HepG2 (cell line): ENCODE measurements around the gene NDUFB10. TPM values are rescaled to one million over a fixed set of nuclear protein-coding genes. Genes with fewer than 3 reads are reported as not detected.

Experiments used
- ATAC-seq: fragments of 200-7000 bp; cut with Tn5 transposase; 3 replicates; pipeline ENCODE4 v1.9.1; 2020; ENCODE audit warnings: mild to moderate bottlenecking, moderate library complexity
- BruUV-seq: library from RNA; stranded (reverse); fragments of 400-500 nt; replicated peaks from 2 replicates; lab custom pipeline; 2021; lab: Mats Ljungman, UMichigan
- CTCF ChIA-PET: fragments of 300-600 bp; formaldehyde crosslinking; extraction: SDS; loops from one replicate; lab custom pipeline; 2021; ENCODE audit warnings: low total read pairs, inconsistent platforms, low intra/inter-chr PET ratio; lab: Yijun Ruan, JAX
- POLR2A ChIA-PET: fragments of 350-600 bp; sonication (Branson Sonifier 250); formaldehyde crosslinking; loops from one replicate; lab custom pipeline; 2020; ENCODE audit warnings: antibody characterized with exemption, inconsistent platforms; lab: Yijun Ruan, JAX
- DNase-seq: peaks from one replicate; pipeline ENCODE4 v3.0.0-alpha.2; 2015; ENCODE audit warnings: low spot score
- FAIRE-seq: peaks from 3 replicates; lab custom pipeline; 2011; peaks lifted over from hg19 to GRCh38; lab: Jason Lieb, UNC
- H2AFZ ChIP-seq: one replicate; pipeline ENCODE4 v1.6.1; 2011; ENCODE audit warnings: low read length, inconsistent platforms
- H3K27ac ChIP-seq: fragments of 300-600 bp; 3 replicates; pipeline ENCODE4 v1.8.0; 2011; ENCODE audit warnings: mixed run types, mild to moderate bottlenecking, mixed read lengths, low read length, inconsistent platforms; ENCODE audit not compliant: insufficient read depth; ENCODE audit errors: extremely low read length
- H3K27me3 ChIP-seq, 2 experiments: fragments of 200-600 bp in 1 of 2; 2 replicates in 1 of 2; 3 replicates in 1 of 2; pipeline versions ENCODE4 v1.6.0 to v1.8.0; 2011; ENCODE audit warnings: low read length in 2 of 2, mild to moderate bottlenecking in 2 of 2, moderate library complexity in 2 of 2, inconsistent platforms in 1 of 2; ENCODE audit not compliant: insufficient read depth in 2 of 2, control insufficient read depth in 1 of 2
- H3K36me3 ChIP-seq, 2 experiments: fragments of 200-600 bp in 1 of 2; replicated peaks in 1 of 2; 2 replicates in 1 of 2; 3 replicates in 1 of 2; pipeline versions ENCODE4 v1.5.1 to v1.8.0; 2011; ENCODE audit warnings: low read length in 2 of 2, inconsistent platforms in 1 of 2; ENCODE audit not compliant: insufficient read depth in 2 of 2, control insufficient read depth in 1 of 2
- H3K4me1 ChIP-seq: 2 replicates; pipeline ENCODE4 v1.5.1; 2012; ENCODE audit warnings: low read length, inconsistent platforms; ENCODE audit not compliant: insufficient read depth
- H3K4me2 ChIP-seq: 2 replicates; pipeline ENCODE4 v1.6.0; 2011; ENCODE audit warnings: low read depth, low read length, inconsistent platforms
- H3K4me3 ChIP-seq, 3 experiments: fragments of 200-600 bp in 1 of 3; sonication (generic), shearing (Covaris generic) in 1 of 3; replicated peaks in 1 of 3; 2 replicates each; pipeline ENCODE4 v1.5.1; 2011 to 2016; ENCODE audit warnings: low read length in 3 of 3, inconsistent platforms in 2 of 3, low read depth in 2 of 3, mild to moderate bottlenecking in 2 of 3, control low read depth in 1 of 3, mixed read lengths in 1 of 3; ENCODE audit not compliant: insufficient read depth in 1 of 3
- H3K79me2 ChIP-seq: one replicate; pipeline ENCODE4 v1.6.1; 2011; ENCODE audit warnings: low read length, inconsistent platforms; ENCODE audit not compliant: insufficient read depth
- H3K9ac ChIP-seq: 2 replicates; pipeline ENCODE4 v1.6.0; 2011; ENCODE audit warnings: mild to moderate bottlenecking, low read depth, low read length, inconsistent platforms; ENCODE audit not compliant: insufficient read depth
- H3K9me3 ChIP-seq: 2 replicates; pipeline ENCODE4 v1.5.1; 2012; ENCODE audit warnings: mild to moderate bottlenecking, low read length
- H4K20me1 ChIP-seq: 2 replicates; pipeline ENCODE4 v1.6.0; 2011; ENCODE audit warnings: inconsistent platforms, mild to moderate bottlenecking, low read length, moderate library complexity; ENCODE audit not compliant: insufficient read depth
- AGO2 ChIP-seq: fragments of 200-400 bp; formaldehyde crosslinking; optimal IDR thresholded peaks from 2 replicates; pipeline ENCODE3; 2017; ENCODE audit warnings: mild to moderate bottlenecking, low read depth, low read length, moderate library complexity
- ARNT ChIP-seq: fragments of 450-650 bp; IDR thresholded peaks from 2 replicates; pipeline ENCODE4 v1.6.1; 2017
- CBFB ChIP-seq: sonication (generic); formaldehyde crosslinking; IDR thresholded peaks from 2 replicates; pipeline ENCODE4 v1.4.0; 2020; ENCODE audit warnings: missing genetic modification reagents
- CCAR2 ChIP-seq: fragments of 200-400 bp; formaldehyde crosslinking; optimal IDR thresholded peaks from 2 replicates; pipeline ENCODE3; 2018; ENCODE audit warnings: low read depth, mild to moderate bottlenecking, low read length, moderate library complexity
- KDM5B ChIP-seq: sonication (generic); formaldehyde crosslinking; IDR thresholded peaks from 2 replicates; pipeline ENCODE4 v1.4.0; 2020; ENCODE audit warnings: missing genetic modification reagents, mild to moderate bottlenecking, borderline replicate concordance
- MAX ChIP-seq: IDR thresholded peaks from 2 replicates; pipeline ENCODE4 v1.6.1; 2012; ENCODE audit warnings: inconsistent platforms
- MYC ChIP-seq: sonication (generic); formaldehyde crosslinking; IDR thresholded peaks from 2 replicates; pipeline ENCODE4 v1.9.0; 2021; ENCODE audit warnings: missing genetic modification reagents, borderline replicate concordance
- NFE2L1 ChIP-seq: sonication (generic); formaldehyde crosslinking; IDR thresholded peaks from 2 replicates; pipeline ENCODE4 v1.4.0; 2020; ENCODE audit warnings: missing genetic modification reagents, mild to moderate bottlenecking, borderline replicate concordance
- ZBTB4 ChIP-seq: sonication (generic); formaldehyde crosslinking; IDR thresholded peaks from 2 replicates; pipeline ENCODE4 v1.4.0; 2020; ENCODE audit warnings: missing genetic modification reagents, mild to moderate bottlenecking, borderline replicate concordance
- ZNF567 ChIP-seq: sonication (generic); formaldehyde crosslinking; IDR thresholded peaks from 2 replicates; pipeline ENCODE4 v1.8.1; 2023; ENCODE audit warnings: mild to moderate bottlenecking, missing genetic modification reagents, borderline replicate concordance
- ZNF839 ChIP-seq: sonication (generic); formaldehyde crosslinking; IDR thresholded peaks from 2 replicates; pipeline ENCODE4 v1.4.0; 2020; ENCODE audit warnings: missing genetic modification reagents, mild to moderate bottlenecking, borderline replicate concordance
- WGBS: methylation state at CpG from one replicate; pipeline ENCODE4 v1.1.6; 2017; ENCODE audit warnings: low lambda C conversion rate; 5-methylcytosine and 5-hydroxymethylcytosine counted together
- in situ Hi-C: cut with HindIII; loops from 2 replicates; pipeline ENCODE4 v1.10.0; 2017; ENCODE audit warnings: low pct_unique_long_range_greater_than_20kb; ENCODE audit not compliant: extremely low pct_ligation_motif_present
- intact Hi-C: fragments of 100-400 bp; cut with micrococcal nuclease; formaldehyde crosslinking; loops from one replicate; pipeline ENCODE4 v1.10.0; 2022; ENCODE audit not compliant: unreplicated experiment
- polyA plus RNA-seq, 8 experiments: library from polyadenylated mRNA; depleted of rRNA in 3 of 8; stranded (reverse) in 7 of 8; unstranded in 1 of 8; fragments of >200 nt; fragmentation: Illumina TruSeq in 4 of 8; extraction: Trizol in 4 of 8; gene quantifications; 2 replicates each; pipeline versions ENCODE4 v1.2.1 to v1.2.3, GENCODE V29; 2011 to 2016; ENCODE audit warnings: low read depth in 4 of 8, missing spikeins in 1 of 8, mixed read lengths in 1 of 8; ENCODE audit not compliant: insufficient read depth in 1 of 8
- total RNA-seq, 5 experiments: library from RNA; depleted of rRNA; stranded (reverse); fragments of >200 nt; fragmentation: Illumina TruSeq; extraction: Trizol; gene quantifications; 2 replicates each; pipeline ENCODE4 v1.2.3, GENCODE V29; 2016; ENCODE audit warnings: low read depth in 1 of 5
- TF ChIP-seq, protein P1 (sequence below): sonication (generic); formaldehyde crosslinking; IDR thresholded peaks from 2 replicates; pipeline ENCODE4 v1.5.1; 2020; ENCODE audit warnings: mild to moderate bottlenecking, missing genetic modification reagents, moderate library complexity

Gene NDUFB10
- total and polyA plus RNA-seq, 2 of the 13 experiments (the other 11 are each of a cell fraction or from before 2014, with no cell fraction given), result 68.6 to 157 TPM

GRCh38 chr16:1985466-1986150 is 26.3 kb downstream of the NDUFB10 start:
- Histone ChIP-seq H3K27me3 (peaks cover 0 to 4% of the 10 kb centered on the region in 2 experiments; a peak in 1 of 5 replicates), H3K4me1 (peaks cover 63% of the 10 kb centered on the region), H4K20me1 (no peaks in the 10 kb centered on the region), H2AFZ (no peak overlapping the region), H3K4me3 (peak overlapping the region; percentile 81 to 93 (median 84)), H3K79me2 (peaks cover 13% of the 10 kb centered on the region), H3K27ac (peak overlapping the region; percentile 97)
- intact Hi-C loops (no loop called here), in situ Hi-C loops (no loop called here)
- ATAC-seq (no peak), FAIRE-seq (no peak), DNase-seq (no peak)
- no TSS peak for BruUV-seq
- TF ChIP-seq NFE2L1 (0 out of 2 replicates have a peak, but pooled peaks have one; percentile 72), MAX (0 out of 2 replicates have a peak, but pooled peaks have one; percentile 15), CBFB (CRISPR knock-in tag) (no peak), ZNF839 (CRISPR knock-in tag) (no peak), ZBTB4 (CRISPR knock-in tag) (0 out of 2 replicates have a peak, but pooled peaks have one; percentile 17), AGO2 (peak; percentile 29), CCAR2 (no peak), ZNF567 (CRISPR knock-in tag) (0 out of 2 replicates have a peak, but pooled peaks have one; percentile 44), KDM5B (CRISPR knock-in tag) (0 out of 2 replicates have a peak, but pooled peaks have one; percentile 29), ARNT (no peak), MYC (CRISPR knock-in tag) (no peak)
- TF ChIP-seq, protein P1, sequence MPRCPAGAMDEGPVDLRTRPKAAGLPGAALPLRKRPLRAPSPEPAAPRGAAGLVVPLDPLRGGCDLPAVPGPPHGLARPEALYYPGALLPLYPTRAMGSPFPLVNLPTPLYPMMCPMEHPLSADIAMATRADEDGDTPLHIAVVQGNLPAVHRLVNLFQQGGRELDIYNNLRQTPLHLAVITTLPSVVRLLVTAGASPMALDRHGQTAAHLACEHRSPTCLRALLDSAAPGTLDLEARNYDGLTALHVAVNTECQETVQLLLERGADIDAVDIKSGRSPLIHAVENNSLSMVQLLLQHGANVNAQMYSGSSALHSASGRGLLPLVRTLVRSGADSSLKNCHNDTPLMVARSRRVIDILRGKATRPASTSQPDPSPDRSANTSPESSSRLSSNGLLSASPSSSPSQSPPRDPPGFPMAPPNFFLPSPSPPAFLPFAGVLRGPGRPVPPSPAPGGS (CRISPR knock-in tag), result 0 out of 2 replicates have a peak, but pooled peaks have one; percentile 38
- TF ChIP-seq, all 625 proteins: peak for 7
- POLR2A ChIA-PET, result interaction anchor here (0.9 to 6.8 kb wide), 8 partner anchors 8 to 170 kb away, joined by 3 to 62 read pairs (median 9); partner anchors contain the start of genes RPS2, TBL3 and TRAF7
- Histone ChIP-seq H3K9me3 (no peaks in the 10 kb centered on the region), H3K4me2 (peak overlapping the region; percentile 98), H3K9ac (peak overlapping the region; percentile 95), H3K36me3 (peaks cover 12 to 15% of the 10 kb centered on the region in 2 experiments; a peak in 4 of 5 replicates)
- CTCF ChIA-PET, result no interaction called here
- 84% methylated on average over 7 of the region's 14 CpGs for WGBS
